Loucy (cell line): ENCODE measurements around the gene KRT2.

Experiments used
- H2AFZ ChIP-seq: fragments of 200-600 bp; sonication (generic); 2 replicates; pipeline ENCODE4 v1.6.0; 2016; ENCODE audit warnings: antibody characterized with exemption, mild to moderate bottlenecking, low read length, moderate library complexity
- H3F3A ChIP-seq: fragments of 200-600 bp; 2 replicates; pipeline ENCODE4 v1.6.0; 2016; ENCODE audit warnings: antibody characterized with exemption, low read depth, mild to moderate bottlenecking
- H3K27me3 ChIP-seq: fragments of 200-600 bp; sonication (generic); 2 replicates; pipeline ENCODE4 v1.6.1; 2014; ENCODE audit warnings: low read length, mild to moderate bottlenecking; ENCODE audit not compliant: insufficient read depth, poor library complexity, severe bottlenecking
- H3K36me3 ChIP-seq: fragments of 200-600 bp; sonication (generic); 2 replicates; pipeline ENCODE4 v1.6.1; 2016; ENCODE audit warnings: low read length; ENCODE audit not compliant: insufficient read depth
- H3K4me1 ChIP-seq: fragments of 200-600 bp; sonication (generic); 2 replicates; pipeline ENCODE4 v1.5.1; 2014; ENCODE audit warnings: low read length, mild to moderate bottlenecking; ENCODE audit not compliant: insufficient read depth, poor library complexity, severe bottlenecking
- H3K4me2 ChIP-seq: fragments of 200-600 bp; sonication (generic); 2 replicates; pipeline ENCODE4 v1.6.0; 2014; ENCODE audit warnings: antibody characterized with exemption, low read length, low read depth, mild to moderate bottlenecking; ENCODE audit not compliant: poor library complexity, severe bottlenecking
- H3K4me3 ChIP-seq: fragments of 200-600 bp; sonication (generic); 2 replicates; pipeline ENCODE4 v1.5.1; 2014; ENCODE audit warnings: low read length, mild to moderate bottlenecking, mixed read lengths; ENCODE audit not compliant: poor library complexity, severe bottlenecking
- H3K79me2 ChIP-seq: fragments of 200-600 bp; sonication (generic); 2 replicates; pipeline ENCODE4 v1.6.1; 2014; ENCODE audit warnings: low read length; ENCODE audit not compliant: insufficient read depth
- H3K9ac ChIP-seq: fragments of 200-600 bp; sonication (generic); 2 replicates; pipeline ENCODE4 v1.6.0; 2014; ENCODE audit warnings: mild to moderate bottlenecking, low read depth, low read length, moderate library complexity; ENCODE audit not compliant: poor library complexity, severe bottlenecking
- H3K9me2 ChIP-seq: fragments of 200-600 bp; sonication (generic); replicated peaks from 2 replicates; pipeline ENCODE4 v1.6.1; 2016; ENCODE audit warnings: low read depth, low read length, mixed read lengths
- H3K9me3 ChIP-seq: fragments of 200-600 bp; sonication (generic); 2 replicates; pipeline ENCODE4 v1.6.1; 2014; ENCODE audit warnings: mild to moderate bottlenecking, antibody characterized with exemption, low read length, low read depth; ENCODE audit not compliant: insufficient read depth
- H4K20me1 ChIP-seq: fragments of 200-600 bp; sonication (generic); 2 replicates; pipeline ENCODE4 v1.6.0; 2014; ENCODE audit warnings: antibody characterized with exemption, low read length, mild to moderate bottlenecking; ENCODE audit not compliant: insufficient read depth, poor library complexity, severe bottlenecking
- EZH2phosphoT487 ChIP-seq: fragments of 200-600 bp; IDR thresholded peaks from 2 replicates; pipeline ENCODE4 v1.6.1; 2018; ENCODE audit warnings: antibody characterized with exemption, mild to moderate bottlenecking, moderate library complexity, borderline replicate concordance
- TF ChIP-seq, protein P1 (sequence below): fragments of 200-600 bp; sonication (generic); conservative IDR thresholded peaks from 2 replicates; pipeline ENCODE4 v1.5.1; 2014; ENCODE audit warnings: mild to moderate bottlenecking, antibody characterized with exemption, low read length

Gene KRT2

DNA sequence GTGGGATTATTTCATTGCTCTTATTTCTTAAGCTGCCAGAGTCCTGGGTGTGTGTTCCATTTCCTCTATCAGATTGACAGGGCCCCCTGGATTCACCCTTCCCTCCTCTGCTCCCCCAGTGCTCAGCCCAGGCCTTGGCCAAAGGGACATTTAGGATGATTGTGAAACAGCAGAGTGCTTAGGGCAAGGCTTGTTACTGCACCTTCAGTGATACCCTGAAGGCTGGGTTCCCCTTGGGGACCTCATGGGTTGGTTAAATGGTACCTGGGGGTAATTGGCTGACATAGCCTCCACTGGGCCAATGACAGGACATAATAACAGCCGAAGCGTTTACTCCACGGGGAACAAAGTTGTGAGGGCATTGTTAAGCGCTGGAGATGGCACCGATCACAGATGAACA is 49.5 kb downstream of the KRT2 start:
- H3K36me3 ChIP-seq: no peaks in the 10 kb centered on the region
- no peaks in the 10 kb centered on the region for H4K20me1 ChIP-seq
- no peaks in the 10 kb centered on the region for H3K9me2 ChIP-seq
- no peak overlapping the region for H3K9ac ChIP-seq
- H3K4me2 ChIP-seq: no peak overlapping the region
- H3K9me3 ChIP-seq: no peaks in the 10 kb centered on the region
- no peaks in the 10 kb centered on the region for H3K27me3 ChIP-seq
- H3K79me2 ChIP-seq: no peaks in the 10 kb centered on the region
- H3K4me1 ChIP-seq: peaks cover 12% of the 10 kb centered on the region
- no peak overlapping the region for H2AFZ ChIP-seq
- no peaks in the 10 kb centered on the region for H3F3A ChIP-seq
- TF ChIP-seq, protein P1, sequence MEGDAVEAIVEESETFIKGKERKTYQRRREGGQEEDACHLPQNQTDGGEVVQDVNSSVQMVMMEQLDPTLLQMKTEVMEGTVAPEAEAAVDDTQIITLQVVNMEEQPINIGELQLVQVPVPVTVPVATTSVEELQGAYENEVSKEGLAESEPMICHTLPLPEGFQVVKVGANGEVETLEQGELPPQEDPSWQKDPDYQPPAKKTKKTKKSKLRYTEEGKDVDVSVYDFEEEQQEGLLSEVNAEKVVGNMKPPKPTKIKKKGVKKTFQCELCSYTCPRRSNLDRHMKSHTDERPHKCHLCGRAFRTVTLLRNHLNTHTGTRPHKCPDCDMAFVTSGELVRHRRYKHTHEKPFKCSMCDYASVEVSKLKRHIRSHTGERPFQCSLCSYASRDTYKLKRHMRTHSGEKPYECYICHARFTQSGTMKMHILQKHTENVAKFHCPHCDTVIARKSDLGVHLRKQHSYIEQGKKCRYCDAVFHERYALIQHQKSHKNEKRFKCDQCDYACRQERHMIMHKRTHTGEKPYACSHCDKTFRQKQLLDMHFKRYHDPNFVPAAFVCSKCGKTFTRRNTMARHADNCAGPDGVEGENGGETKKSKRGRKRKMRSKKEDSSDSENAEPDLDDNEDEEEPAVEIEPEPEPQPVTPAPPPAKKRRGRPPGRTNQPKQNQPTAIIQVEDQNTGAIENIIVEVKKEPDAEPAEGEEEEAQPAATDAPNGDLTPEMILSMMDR: no peak
- TF ChIP-seq EZH2phosphoT487: no peak
- no peak overlapping the region for H3K4me3 ChIP-seq

DNA sequence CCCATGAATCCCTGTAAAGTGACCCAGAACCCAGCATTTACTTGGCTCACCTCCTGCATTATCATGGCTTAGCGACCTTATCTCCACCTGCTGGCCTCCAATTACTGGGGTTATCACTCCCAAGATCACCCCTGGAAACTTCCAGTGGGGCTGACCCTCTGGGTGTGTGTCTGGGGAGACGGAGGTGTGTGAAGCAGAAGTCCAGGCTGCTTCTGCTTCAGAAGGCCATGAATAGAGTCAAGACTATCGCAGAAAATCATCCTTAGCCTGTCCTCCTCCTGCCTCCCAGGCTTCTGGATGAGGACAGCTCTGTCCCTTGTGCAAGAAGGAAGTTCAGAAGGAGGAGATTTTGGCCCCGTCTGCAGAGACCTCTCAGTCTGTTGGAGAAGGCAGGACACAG is 50.3 kb downstream of the KRT2 start:
- Histone ChIP-seq H3K9me3 (no peaks in the 10 kb centered on the region), H2AFZ (no peak overlapping the region)

DNA sequence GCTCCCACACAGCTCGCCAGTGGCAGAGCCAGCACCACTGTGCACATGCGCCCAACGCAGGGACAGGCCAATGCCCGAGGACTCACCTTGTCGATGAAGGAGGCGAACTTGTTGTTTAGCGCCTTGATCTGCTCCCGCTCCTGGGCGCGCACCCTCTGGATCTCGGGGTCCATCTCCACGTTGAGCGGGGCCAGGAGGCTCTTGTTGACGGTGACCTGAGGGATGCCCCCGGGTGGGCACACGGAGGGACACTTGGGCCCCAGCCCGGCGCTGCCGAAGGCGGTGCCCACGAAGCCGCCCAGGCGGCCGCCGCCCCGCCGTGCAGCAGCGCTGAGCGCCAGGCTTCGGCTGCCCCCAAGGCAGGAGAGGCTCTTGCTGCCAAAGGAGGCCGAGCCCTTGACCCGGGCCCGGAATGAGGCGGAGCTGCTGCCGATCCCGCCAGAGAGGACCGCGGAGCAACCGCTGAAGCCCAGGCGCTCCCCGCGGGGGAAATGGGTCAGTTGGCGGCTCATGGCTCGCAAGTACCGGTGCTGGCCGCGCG is 51.0 kb downstream of the KRT2 start, which contains the start of gene KRT72:
KRT72 (minus strand) TSS at position 523 of the 541 bp plus-strand sequence; CDS start at position 512, 11 bp downstream.
- no peaks in the 10 kb centered on the region for H3K79me2 ChIP-seq
- no peaks in the 10 kb centered on the region for H3K36me3 ChIP-seq
- no peaks in the 10 kb centered on the region for H3F3A ChIP-seq
- H3K9ac ChIP-seq: no peak within 1 kb of the TSS
- peaks cover 12% of the 10 kb centered on the region for H3K4me1 ChIP-seq
- no peak within 1 kb of the TSS for H2AFZ ChIP-seq
- TF ChIP-seq, protein P1: no peak
- no peak within 1 kb of the TSS for H3K4me2 ChIP-seq
- H4K20me1 ChIP-seq: no peaks in the 10 kb centered on the region
- no peaks in the 10 kb centered on the region for H3K27me3 ChIP-seq
- no peak within 1 kb of the TSS for H3K4me3 ChIP-seq
- H3K9me2 ChIP-seq: no peaks in the 10 kb centered on the region
- no peaks in the 10 kb centered on the region for H3K9me3 ChIP-seq

More for the DNA sequence above, 50.3 kb downstream of the KRT2 start:
- Histone ChIP-seq H3K9me2 (no peaks in the 10 kb centered on the region), H3K9ac (no peak overlapping the region), H3K27me3 (no peaks in the 10 kb centered on the region), H3K79me2 (no peaks in the 10 kb centered on the region), H4K20me1 (no peaks in the 10 kb centered on the region), H3K4me1 (peaks cover 12% of the 10 kb centered on the region), H3K4me2 (no peak overlapping the region), H3F3A (no peaks in the 10 kb centered on the region), H3K36me3 (no peaks in the 10 kb centered on the region), H3K4me3 (no peak overlapping the region)
- no peak for TF ChIP-seq EZH2phosphoT487
- TF ChIP-seq, protein P1: no peak
